GM19397 (cell line): Measurements from ENCODE around the gene ATXN1.
"Not testable (repeated sequence)": the region's sequence is repeated elsewhere in the genome, so short reads cannot be mapped to it uniquely, and the experiment has no call there.

Source experiments
- ATAC-seq: cut with Tn5 transposase; IDR thresholded peaks from one replicate; pipeline ENCODE4 v1.9.1; 2021; ENCODE audit warnings: mild to moderate bottlenecking, moderate library complexity; ENCODE audit not compliant: unreplicated experiment

Gene ATXN1

GRCh38 chr6:16277101-16277981 lies 483.9 kb downstream of the ATXN1 start:
- ATAC-seq, result no peak

DNA sequence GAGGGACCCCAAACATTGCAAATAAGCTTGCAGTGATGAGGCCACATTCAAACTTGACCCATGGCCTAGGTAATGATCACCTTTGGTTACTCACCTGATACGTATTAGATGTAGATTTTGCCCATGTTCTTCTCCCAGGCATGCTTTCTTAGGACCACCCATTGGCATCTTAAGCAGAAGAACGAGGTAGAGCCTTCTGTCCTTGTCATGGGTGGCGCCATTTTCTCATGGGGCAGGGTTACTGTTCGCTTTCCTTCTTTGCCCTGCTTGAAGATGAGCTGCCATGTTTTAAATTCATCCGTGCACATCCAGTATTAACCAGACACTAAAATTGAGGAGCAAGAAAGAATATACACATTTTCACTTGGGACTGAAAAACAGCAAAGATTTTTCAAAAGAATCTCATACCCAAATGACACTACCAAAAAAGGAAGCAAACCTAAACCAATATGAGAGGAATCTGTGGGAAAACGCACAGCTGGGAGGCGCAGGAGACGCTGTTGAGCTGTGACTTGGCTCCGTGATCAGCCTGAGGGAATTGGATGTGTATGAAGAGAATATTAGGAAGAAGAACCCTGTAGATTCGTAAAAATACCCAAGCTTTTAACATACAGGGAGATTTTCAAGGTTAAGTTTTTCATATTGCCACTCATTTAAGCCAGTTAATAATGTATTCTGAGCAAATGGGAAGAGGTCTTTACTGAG lies 486.2 kb downstream of the ATXN1 start:
- ATAC-seq, result no peak

DNA sequence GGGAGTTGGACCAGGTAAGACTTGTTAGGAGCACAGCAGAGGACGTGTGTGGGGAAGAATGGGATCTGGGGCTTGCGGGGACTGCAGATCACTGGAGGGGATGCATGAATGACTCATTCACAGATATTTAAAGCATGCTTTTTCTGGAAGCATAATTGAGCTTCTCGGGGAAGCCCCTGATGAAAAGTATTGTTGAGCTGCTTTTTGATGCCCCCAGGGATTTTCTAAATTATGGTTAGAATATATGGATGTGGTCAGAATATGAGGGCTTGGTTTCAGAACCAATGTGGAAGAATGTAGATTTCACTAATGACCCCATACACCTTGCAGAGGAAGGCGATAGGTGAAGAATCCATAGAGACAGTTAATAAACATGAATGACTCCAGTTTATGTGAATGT lies 486.8 kb downstream of the ATXN1 start:
- ATAC-seq, result no peak

GRCh38 chr6:16273256-16273655 lies 488.0 kb downstream of the ATXN1 start:
- no peak for ATAC-seq

- ATAC-seq, result no peak
Measured at GRCh38 chr6:16272201-16272600, 489.1 kb downstream of the ATXN1 start.

DNA sequence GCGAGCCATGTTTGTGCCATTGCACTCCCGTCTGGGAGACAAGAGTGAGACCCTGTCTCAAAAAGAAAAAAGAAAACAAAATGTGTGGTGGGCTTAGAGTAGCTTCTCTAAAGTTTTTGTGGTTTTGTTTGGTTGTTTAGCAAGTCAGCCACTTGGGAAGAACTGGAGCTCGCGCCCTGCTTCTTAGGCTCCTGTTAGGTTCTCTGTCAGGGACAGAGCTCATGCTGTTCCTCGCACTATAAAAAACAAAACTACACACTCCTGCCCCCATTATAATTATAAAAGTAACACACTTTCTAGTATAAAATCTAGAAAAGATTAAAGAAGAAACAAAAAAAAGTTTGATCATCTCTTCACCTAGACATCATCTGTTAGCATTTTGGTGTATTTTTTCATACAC lies 489.8 kb downstream of the ATXN1 start:
- no peak for ATAC-seq

DNA sequence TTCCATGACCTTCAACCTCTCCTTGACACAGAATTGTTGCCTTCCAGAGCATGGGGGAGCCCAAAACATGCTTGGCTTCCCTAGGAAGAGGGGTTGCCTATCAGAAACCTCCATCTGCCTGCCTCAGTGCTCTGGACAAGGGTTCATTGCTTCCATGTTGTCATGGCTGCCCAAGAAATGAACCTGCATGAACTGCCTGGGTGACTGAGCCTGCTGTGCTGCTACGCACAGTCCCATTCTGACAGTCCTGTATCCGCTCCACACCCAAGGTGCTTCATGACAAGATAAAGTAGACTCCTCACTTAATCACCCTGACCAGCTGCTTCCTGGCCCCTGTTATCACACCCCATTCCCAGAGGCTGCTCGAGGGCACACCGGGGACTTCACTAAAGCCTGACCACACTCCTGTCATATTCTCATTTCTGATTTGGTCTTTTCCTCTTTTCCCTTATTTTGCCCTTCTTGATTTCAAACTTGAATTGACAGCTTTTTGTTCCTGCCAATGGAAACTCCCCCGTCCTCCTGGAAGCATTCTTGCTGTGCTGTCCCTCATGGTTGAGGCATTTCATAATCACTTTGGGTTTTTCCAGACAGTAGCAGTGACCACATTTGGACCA lies 491.0 kb downstream of the ATXN1 start:
- ATAC-seq, result no peak

DNA sequence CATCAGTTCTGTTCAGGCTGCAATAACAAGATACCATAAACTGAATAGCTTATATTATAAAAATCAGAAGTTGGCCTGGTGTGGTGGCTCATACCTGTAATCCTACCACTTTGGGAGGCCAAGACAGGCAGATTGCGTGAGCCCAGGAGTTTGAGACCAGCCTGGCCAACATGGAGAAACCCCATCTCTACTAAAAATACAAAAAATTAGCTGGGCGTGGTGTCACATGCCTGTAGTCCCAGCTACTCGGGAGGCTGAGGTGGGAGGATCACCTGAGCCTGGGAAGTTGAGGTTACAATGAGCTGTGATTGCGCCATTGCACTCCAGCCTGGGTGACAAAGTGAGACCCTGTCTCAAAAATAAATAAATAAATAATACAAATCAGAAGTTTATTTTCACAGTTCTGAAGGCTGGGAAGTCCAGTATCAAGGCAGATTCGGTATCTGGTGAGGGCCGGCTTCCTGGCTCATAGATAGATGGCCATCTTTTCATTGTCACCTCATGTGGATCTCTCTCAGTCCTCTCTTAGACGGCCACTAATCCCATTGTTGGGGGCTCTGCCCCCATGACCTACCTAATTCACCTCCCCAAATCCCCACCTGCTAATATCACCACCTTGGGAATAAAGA lies 491.7 kb downstream of the ATXN1 start:
- ATAC-seq, result not testable (repeated sequence)

- ATAC-seq, result no peak
Measured at GRCh38 chr6:16267428-16268263, 493.6 kb downstream of the ATXN1 start.

DNA sequence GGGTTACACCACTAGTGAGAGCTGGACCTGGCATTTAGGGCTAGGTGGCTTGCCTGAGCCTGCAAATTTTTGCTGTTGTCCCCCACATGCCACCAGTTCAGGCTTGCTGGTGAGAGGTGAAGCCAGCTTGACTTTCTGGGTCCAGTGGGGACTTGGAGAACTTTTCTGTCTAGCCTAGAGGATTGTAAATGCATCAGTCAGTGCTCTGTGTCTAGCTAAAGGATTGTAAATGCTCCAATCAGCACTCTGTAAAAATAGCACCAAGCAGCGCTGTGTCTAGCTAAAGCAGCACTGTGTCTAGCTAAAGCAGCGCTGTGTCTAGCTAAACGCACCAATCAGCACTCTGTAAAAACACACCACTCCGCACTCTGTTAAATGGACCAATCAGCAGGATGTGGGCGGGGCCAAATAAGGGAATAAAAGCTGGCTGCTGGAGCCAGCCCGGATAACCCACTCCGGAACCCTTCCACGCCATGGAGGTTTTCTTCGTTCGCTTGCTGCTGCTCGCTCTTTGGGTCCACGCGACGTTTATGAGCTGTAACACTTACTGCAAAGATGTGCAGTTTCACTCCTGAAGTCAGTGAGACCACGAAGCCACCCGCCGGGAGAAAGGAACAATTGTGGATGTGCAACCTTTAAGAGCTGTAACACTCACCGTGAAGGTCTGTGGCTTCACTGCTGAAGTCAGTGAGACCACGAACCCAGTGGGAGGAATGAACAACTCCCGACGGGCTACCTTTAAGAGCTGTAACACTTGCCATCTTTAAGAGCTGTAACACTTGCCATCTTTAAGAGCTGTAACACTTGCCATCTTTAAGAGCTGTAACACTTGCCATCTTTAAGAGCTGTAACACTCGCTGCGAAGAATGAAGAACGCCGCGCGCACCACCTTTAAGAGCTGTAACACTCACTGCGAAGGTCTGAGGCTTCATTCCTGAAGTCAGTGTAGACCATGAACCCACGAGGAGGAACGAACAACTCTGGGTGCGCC lies 495.6 kb downstream of the ATXN1 start:
- ATAC-seq, result no peak

GRCh38 chr6:16264785-16265184 lies 496.5 kb downstream of the ATXN1 start:
- ATAC-seq, result no peak

GRCh38 chr6:16263464-16264099 lies 497.7 kb downstream of the ATXN1 start:
- not testable (repeated sequence) for ATAC-seq

- ATAC-seq, result not testable (repeated sequence)
Measured at GRCh38 chr6:16262773-16263172, 498.5 kb downstream of the ATXN1 start.

DNA sequence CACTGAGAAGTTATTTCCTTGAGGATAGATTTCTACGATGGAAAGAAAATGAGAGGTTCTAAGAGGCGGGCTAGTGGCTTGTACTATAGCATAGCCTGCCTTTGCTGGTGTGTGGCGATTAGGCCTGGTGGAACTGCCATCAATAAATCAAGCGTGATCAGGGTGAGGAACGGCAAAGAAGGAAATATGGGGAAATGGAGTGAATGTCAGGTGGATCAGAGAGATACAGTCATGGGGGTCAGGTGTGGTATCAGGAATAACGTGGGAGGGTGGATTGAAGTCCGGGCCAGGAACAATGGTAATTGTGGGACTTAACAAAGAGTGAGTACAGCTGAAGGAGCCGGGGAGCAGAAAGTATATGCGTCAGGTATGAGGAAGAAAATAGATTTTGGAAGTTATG lies 500.7 kb downstream of the ATXN1 start:
- not testable (repeated sequence) for ATAC-seq

DNA sequence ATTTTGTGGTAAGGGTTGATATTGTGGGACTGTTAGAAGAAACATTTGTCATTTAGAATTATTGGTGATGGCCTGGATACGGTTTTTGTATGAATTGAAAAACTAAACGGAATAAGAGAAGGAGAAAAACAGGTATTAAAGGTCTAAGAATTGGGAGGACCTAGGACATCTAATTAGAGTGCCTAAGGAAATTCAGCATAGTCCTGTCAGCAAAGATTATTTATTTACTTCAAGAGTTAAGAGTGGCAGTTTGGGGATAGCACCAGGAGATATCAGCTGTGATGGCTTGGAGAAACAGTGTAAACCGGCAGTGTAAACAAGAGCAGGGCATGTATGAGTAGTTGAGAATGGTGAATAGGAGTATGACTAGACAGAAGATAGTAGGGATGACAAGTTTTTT lies 501.7 kb downstream of the ATXN1 start:
- ATAC-seq, result not testable (repeated sequence)

GRCh38 chr6:16258709-16259075 lies 502.6 kb downstream of the ATXN1 start:
- no peak for ATAC-seq

- ATAC-seq, result no peak
Measured at GRCh38 chr6:16257999-16258708, 503.1 kb downstream of the ATXN1 start.

DNA sequence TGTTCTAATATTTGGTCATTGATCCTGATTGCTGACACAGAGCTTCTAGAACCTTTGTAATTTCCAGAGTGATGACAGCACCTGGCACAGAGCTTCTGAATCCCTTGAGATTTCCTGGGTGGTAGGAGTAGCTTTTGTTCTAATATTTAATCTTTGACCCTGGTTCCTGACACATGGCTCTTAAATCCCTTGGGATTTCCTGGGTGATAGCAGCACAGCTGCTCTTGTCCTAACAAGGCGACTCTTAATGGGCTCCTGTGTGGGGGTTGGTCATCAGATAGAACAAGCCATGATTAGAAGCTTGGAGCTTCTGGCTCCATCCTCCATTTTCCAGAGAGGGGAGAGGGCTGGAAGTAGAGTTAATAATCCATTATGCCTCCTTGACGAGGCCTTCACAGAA lies 504.5 kb downstream of the ATXN1 start:
- no peak for ATAC-seq
